Testis (tissue), 2 donors: ENCODE results near the gene KLHL25.

Source experiments
- POLR2A ChIP-seq: fragments of 450-650 bp; IDR thresholded peaks from one replicate; pipeline ENCODE4 v1.6.1; 2017; ENCODE audit warnings: antibody characterized with exemption, mild to moderate bottlenecking, moderate library complexity
- TF ChIP-seq, protein P1 (sequence below), 3 experiments: fragments of 450-650 bp in 2 of 3; fragments of 200-600 bp in 1 of 3; sonication (generic) in 1 of 3; IDR thresholded peaks; one replicate each; pipeline ENCODE4 v1.5.1; 2016 to 2019; ENCODE audit warnings: antibody characterized with exemption in 3 of 3, mild to moderate bottlenecking in 2 of 3, moderate library complexity in 1 of 3

GRCh38 chr15:85805420-85805819 is 10.7 kb upstream of the KLHL25 start:
- TF ChIP-seq, protein P1, sequence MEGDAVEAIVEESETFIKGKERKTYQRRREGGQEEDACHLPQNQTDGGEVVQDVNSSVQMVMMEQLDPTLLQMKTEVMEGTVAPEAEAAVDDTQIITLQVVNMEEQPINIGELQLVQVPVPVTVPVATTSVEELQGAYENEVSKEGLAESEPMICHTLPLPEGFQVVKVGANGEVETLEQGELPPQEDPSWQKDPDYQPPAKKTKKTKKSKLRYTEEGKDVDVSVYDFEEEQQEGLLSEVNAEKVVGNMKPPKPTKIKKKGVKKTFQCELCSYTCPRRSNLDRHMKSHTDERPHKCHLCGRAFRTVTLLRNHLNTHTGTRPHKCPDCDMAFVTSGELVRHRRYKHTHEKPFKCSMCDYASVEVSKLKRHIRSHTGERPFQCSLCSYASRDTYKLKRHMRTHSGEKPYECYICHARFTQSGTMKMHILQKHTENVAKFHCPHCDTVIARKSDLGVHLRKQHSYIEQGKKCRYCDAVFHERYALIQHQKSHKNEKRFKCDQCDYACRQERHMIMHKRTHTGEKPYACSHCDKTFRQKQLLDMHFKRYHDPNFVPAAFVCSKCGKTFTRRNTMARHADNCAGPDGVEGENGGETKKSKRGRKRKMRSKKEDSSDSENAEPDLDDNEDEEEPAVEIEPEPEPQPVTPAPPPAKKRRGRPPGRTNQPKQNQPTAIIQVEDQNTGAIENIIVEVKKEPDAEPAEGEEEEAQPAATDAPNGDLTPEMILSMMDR (IDR thresholded peaks at IDR 0.05) = no peak
- TF ChIP-seq POLR2A = no peak
